PC-9 (cell line): ENCODE data around the gene EVC. TPM values are rescaled to one million over a fixed set of nuclear protein-coding genes. Genes with fewer than 3 reads are reported as not detected.

ENCODE experiments used
- BruUV-seq: library from RNA; stranded (reverse); fragments of 400-500 nt; replicated peaks from 2 replicates; lab custom pipeline; 2021; lab: Mats Ljungman, UMichigan
- CTCF ChIA-PET: fragments of 300-600 bp; sonication (Branson Sonifier 250); formaldehyde crosslinking; loops from one replicate; lab custom pipeline; 2022; ENCODE audit warnings: antibody characterized with exemption; lab: Charles Lee
- POLR2A ChIA-PET: fragments of 300-600 bp; sonication (Branson Sonifier 250); formaldehyde crosslinking; loops from one replicate; lab custom pipeline; 2022; ENCODE audit warnings: antibody characterized with exemption; ENCODE audit not compliant: unreplicated experiment; lab: Charles Lee
- DNase-seq, 2 experiments: peaks; one replicate each; pipeline versions ENCODE4 v3.0.0 to v3.0.0-alpha.2; 2015 to 2022; ENCODE audit warnings: mixed read lengths in 1 of 2
- H2AFZ ChIP-seq: fragments of 200-600 bp; sonication (generic); 2 replicates; pipeline ENCODE4 v1.8.1; 2017; ENCODE audit warnings: antibody characterized with exemption
- H3F3A ChIP-seq: fragments of 200-600 bp; sonication (generic); 2 replicates; pipeline ENCODE4 v1.8.1; 2017; ENCODE audit warnings: antibody characterized with exemption, mild to moderate bottlenecking, low read depth; ENCODE audit not compliant: insufficient read depth
- H3K27ac ChIP-seq: fragments of 200-600 bp; sonication (generic); 2 replicates; pipeline ENCODE4 v1.6.1; 2016; ENCODE audit warnings: mixed run types
- H3K27me3 ChIP-seq: fragments of 200-600 bp; sonication (generic); 2 replicates; pipeline ENCODE4 v1.6.1; 2016; ENCODE audit warnings: low read depth, mixed run types; ENCODE audit not compliant: insufficient read depth
- H3K36me3 ChIP-seq: fragments of 200-600 bp; sonication (generic); 2 replicates; pipeline ENCODE4 v1.6.1; 2016; ENCODE audit warnings: low read depth, mixed run types
- H3K4me1 ChIP-seq: fragments of 200-600 bp; sonication (generic); replicated peaks from 2 replicates; pipeline ENCODE4 v1.6.1; 2016; ENCODE audit warnings: mixed run types; ENCODE audit not compliant: insufficient read depth
- H3K4me2 ChIP-seq: fragments of 200-600 bp; sonication (generic); 2 replicates; pipeline ENCODE4 v1.6.1; 2017; ENCODE audit warnings: mixed run types
- H3K4me3 ChIP-seq: fragments of 200-600 bp; sonication (generic); 2 replicates; pipeline ENCODE4 v1.6.1; 2016; ENCODE audit warnings: mixed run types
- H3K79me2 ChIP-seq: fragments of 200-600 bp; sonication (generic); 2 replicates; pipeline ENCODE4 v1.6.1; 2017; ENCODE audit warnings: low read depth, mixed run types
- H3K9me2 ChIP-seq: fragments of 200-600 bp; sonication (generic); 2 replicates; pipeline ENCODE4 v1.8.1; 2017; ENCODE audit warnings: mild to moderate bottlenecking; ENCODE audit not compliant: insufficient read depth
- H3K9me3 ChIP-seq: fragments of 200-600 bp; sonication (generic); 2 replicates; pipeline ENCODE4 v1.8.1; 2016; ENCODE audit warnings: low read depth; ENCODE audit not compliant: insufficient read depth
- H4K20me1 ChIP-seq: fragments of 200-600 bp; sonication (generic); 2 replicates; pipeline ENCODE4 v1.8.1; 2017; ENCODE audit not compliant: insufficient read depth
- EZH2 ChIP-seq: fragments of 200-600 bp; sonication (generic); IDR thresholded peaks from 2 replicates; pipeline ENCODE4 v1.8.0; 2017; ENCODE audit warnings: antibody characterized with exemption, low read depth
- intact Hi-C: fragments of 100-400 bp; cut with micrococcal nuclease; formaldehyde crosslinking; loops from one replicate; pipeline ENCODE4 v1.10.0; 2022; ENCODE audit not compliant: unreplicated experiment
- total RNA-seq: library from RNA; stranded (reverse); gene quantifications from 2 replicates; pipeline ENCODE4 v1.2.3, GENCODE V29; 2021
- TF ChIP-seq, protein P1 (sequence below): fragments of 200-600 bp; sonication (generic); conservative IDR thresholded peaks from 2 replicates; pipeline ENCODE4 v1.6.1; 2017; ENCODE audit warnings: mixed run types, antibody characterized with exemption, mild to moderate bottlenecking, moderate library complexity

The EVC gene
- total RNA-seq, 1 experiment from 2014 or later, result 14.0 TPM

- no peaks in the 10 kb centered on the region for H3K9me3 ChIP-seq
- H2AFZ ChIP-seq, result no peak overlapping the region
- H3F3A ChIP-seq, result no peaks in the 10 kb centered on the region
- no TSS peak for BruUV-seq
- H3K27ac ChIP-seq, result no peak overlapping the region
- H3K4me1 ChIP-seq, result no peaks in the 10 kb centered on the region
- no peak for DNase-seq
- no peaks in the 10 kb centered on the region for H4K20me1 ChIP-seq
- TF ChIP-seq, protein P1, sequence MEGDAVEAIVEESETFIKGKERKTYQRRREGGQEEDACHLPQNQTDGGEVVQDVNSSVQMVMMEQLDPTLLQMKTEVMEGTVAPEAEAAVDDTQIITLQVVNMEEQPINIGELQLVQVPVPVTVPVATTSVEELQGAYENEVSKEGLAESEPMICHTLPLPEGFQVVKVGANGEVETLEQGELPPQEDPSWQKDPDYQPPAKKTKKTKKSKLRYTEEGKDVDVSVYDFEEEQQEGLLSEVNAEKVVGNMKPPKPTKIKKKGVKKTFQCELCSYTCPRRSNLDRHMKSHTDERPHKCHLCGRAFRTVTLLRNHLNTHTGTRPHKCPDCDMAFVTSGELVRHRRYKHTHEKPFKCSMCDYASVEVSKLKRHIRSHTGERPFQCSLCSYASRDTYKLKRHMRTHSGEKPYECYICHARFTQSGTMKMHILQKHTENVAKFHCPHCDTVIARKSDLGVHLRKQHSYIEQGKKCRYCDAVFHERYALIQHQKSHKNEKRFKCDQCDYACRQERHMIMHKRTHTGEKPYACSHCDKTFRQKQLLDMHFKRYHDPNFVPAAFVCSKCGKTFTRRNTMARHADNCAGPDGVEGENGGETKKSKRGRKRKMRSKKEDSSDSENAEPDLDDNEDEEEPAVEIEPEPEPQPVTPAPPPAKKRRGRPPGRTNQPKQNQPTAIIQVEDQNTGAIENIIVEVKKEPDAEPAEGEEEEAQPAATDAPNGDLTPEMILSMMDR, result no peak
- no peak for TF ChIP-seq EZH2
- H3K36me3 ChIP-seq, result no peaks in the 10 kb centered on the region
- CTCF ChIA-PET, result no interaction called here
- H3K27me3 ChIP-seq, result no peaks in the 10 kb centered on the region
- intact Hi-C loops, result no loop called here
- H3K79me2 ChIP-seq, result no peaks in the 10 kb centered on the region
- no peak overlapping the region for H3K4me3 ChIP-seq
- no peaks in the 10 kb centered on the region for H3K9me2 ChIP-seq
- H3K4me2 ChIP-seq, result no peak overlapping the region
- POLR2A ChIA-PET, result no interaction called here
Observed at GRCh38 chr4:5798946-5799345, 87.9 kb downstream of the EVC start.

DNA sequence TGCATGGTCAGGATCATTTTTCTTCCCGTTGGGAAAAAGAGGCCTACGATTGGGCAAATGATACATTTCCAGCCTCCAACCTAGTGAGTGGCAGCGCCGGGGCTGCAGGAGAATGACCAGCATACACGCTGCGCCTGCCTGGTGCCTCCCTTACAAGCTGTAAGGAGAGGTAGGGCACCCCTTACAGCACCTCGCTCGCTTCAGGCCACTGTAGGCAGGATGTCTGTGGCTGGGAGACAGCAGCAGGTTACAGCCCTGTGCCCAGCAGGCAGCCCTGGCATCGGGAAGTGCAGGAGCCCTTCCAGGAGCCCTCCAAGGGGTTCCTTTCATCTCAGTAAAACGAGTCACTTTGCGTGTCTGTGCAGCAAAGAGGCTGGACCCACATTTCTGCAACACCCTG, 88.4 kb downstream of the EVC start:
- Histone ChIP-seq H3K27me3 (no peaks in the 10 kb centered on the region), H3K27ac (no peak overlapping the region), H3K4me1 (no peaks in the 10 kb centered on the region), H3K36me3 (no peaks in the 10 kb centered on the region), H4K20me1 (no peaks in the 10 kb centered on the region), H3K9me2 (no peaks in the 10 kb centered on the region), H3F3A (no peaks in the 10 kb centered on the region), H3K4me2 (no peak overlapping the region), H3K79me2 (no peaks in the 10 kb centered on the region), H3K9me3 (no peaks in the 10 kb centered on the region), H3K4me3 (no peak overlapping the region), H2AFZ (no peak overlapping the region)
- BruUV-seq, result no TSS peak
- intact Hi-C loops, result no loop called here
- TF ChIP-seq, protein P1, result no peak
- no peak for TF ChIP-seq EZH2
- DNase-seq, result no peak
- CTCF ChIA-PET, result no interaction called here
- POLR2A ChIA-PET, result no interaction called here

GRCh38 chr4:5800496-5800895, 89.5 kb downstream of the EVC start:
- DNase-seq, result no peak
- no peaks in the 10 kb centered on the region for H4K20me1 ChIP-seq
- H2AFZ ChIP-seq, result no peak overlapping the region
- no TSS peak for BruUV-seq
- no peaks in the 10 kb centered on the region for H3K9me3 ChIP-seq
- H3K27ac ChIP-seq, result no peak overlapping the region
- ChIA-PET POLR2A (no interaction called here), CTCF (no interaction called here)
- no peaks in the 10 kb centered on the region for H3F3A ChIP-seq
- no peaks in the 10 kb centered on the region for H3K4me1 ChIP-seq
- no peak for TF ChIP-seq EZH2
- TF ChIP-seq, protein P1, result no peak
- no peaks in the 10 kb centered on the region for H3K36me3 ChIP-seq
- no peak overlapping the region for H3K4me3 ChIP-seq
- H3K27me3 ChIP-seq, result no peaks in the 10 kb centered on the region
- no peaks in the 10 kb centered on the region for H3K79me2 ChIP-seq
- no peaks in the 10 kb centered on the region for H3K9me2 ChIP-seq
- H3K4me2 ChIP-seq, result no peak overlapping the region
- intact Hi-C loops, result no loop called here
